HEK293 (cell line): ENCODE data around the gene TRDMT1.
A peak's percentile ranks its signal among the peaks of the same experiment; 100 is the strongest.

Experiments
- CTCF ChIA-PET: fragments of 350-600 bp; formaldehyde crosslinking; extraction: SDS; loops from one replicate; lab custom pipeline; 2021; ENCODE audit warnings: antibody characterized with exemption; lab: Yijun Ruan, JAX
- POLR2A ChIA-PET: fragments of 300-600 bp; formaldehyde crosslinking; extraction: SDS; loops from one replicate; lab custom pipeline; 2020; ENCODE audit warnings: antibody characterized with exemption, inconsistent platforms; lab: Yijun Ruan, JAX
- H3K27ac ChIP-seq: fragments of 200-500 bp; sonication (Bioruptor generic); 2 replicates; pipeline ENCODE4 v1.5.1; 2014; ENCODE audit warnings: low read depth, low read length, control low read depth, inconsistent platforms; ENCODE audit errors: extremely low read depth
- H3K36me3 ChIP-seq, 2 experiments: fragments of 200-500 bp in 1 of 2; sonication (Bioruptor generic) in 1 of 2; 1 replicate in 1 of 2; 2 replicates in 1 of 2; pipeline ENCODE4 v1.5.1; 2014 to 2017; ENCODE audit warnings: inconsistent platforms in 2 of 2, low read length in 2 of 2; ENCODE audit not compliant: control insufficient read depth in 2 of 2, insufficient read depth in 1 of 2
- H3K4me1 ChIP-seq: fragments of 200-500 bp; sonication (Bioruptor generic); 2 replicates; pipeline ENCODE4 v1.5.1; 2014; ENCODE audit warnings: mild to moderate bottlenecking, low read length, inconsistent platforms; ENCODE audit not compliant: control insufficient read depth, insufficient read depth
- H3K4me3 ChIP-seq: 2 replicates; pipeline ENCODE4 v1.5.1; 2011; ENCODE audit warnings: low read depth, mild to moderate bottlenecking, control low read depth, low read length, moderate library complexity
- H3K9me3 ChIP-seq: fragments of 200-500 bp; sonication (Bioruptor generic); 2 replicates; pipeline ENCODE4 v1.5.1; 2014; ENCODE audit warnings: low read depth, low read length, inconsistent platforms; ENCODE audit not compliant: control insufficient read depth, insufficient read depth
- EGR2 ChIP-seq: fragments of 450-650 bp; formaldehyde crosslinking; IDR thresholded peaks from 2 replicates; pipeline ENCODE4 v1.5.1; 2016; ENCODE audit warnings: low read depth, missing biosample characterization, missing genetic modification characterization
- GLI4 ChIP-seq: fragments of 450-650 bp; formaldehyde crosslinking; IDR thresholded peaks from 2 replicates; pipeline ENCODE4 v1.5.1; 2016; ENCODE audit warnings: missing biosample characterization, missing genetic modification characterization
- GLIS1 ChIP-seq: fragments of 450-650 bp; formaldehyde crosslinking; IDR thresholded peaks from 2 replicates; pipeline ENCODE4 v1.5.1; 2016; ENCODE audit warnings: missing biosample characterization, missing genetic modification characterization
- SETDB1 ChIP-seq: IDR thresholded peaks from one replicate; pipeline ENCODE4 v1.6.1; 2017; ENCODE audit warnings: mild to moderate bottlenecking, low read length, moderate library complexity, mixed read lengths; ENCODE audit not compliant: insufficient read length
- ZBTB8A ChIP-seq: fragments of 450-650 bp; formaldehyde crosslinking; IDR thresholded peaks from 2 replicates; pipeline ENCODE4 v1.5.1; 2016; ENCODE audit warnings: missing biosample characterization, missing genetic modification characterization
- ZIC2 ChIP-seq: fragments of 450-650 bp; formaldehyde crosslinking; IDR thresholded peaks from 2 replicates; pipeline ENCODE4 v1.5.1; 2016; ENCODE audit warnings: missing biosample characterization, missing genetic modification characterization
- ZNF121 ChIP-seq: fragments of 450-650 bp; formaldehyde crosslinking; IDR thresholded peaks from 2 replicates; pipeline ENCODE4 v1.5.1; 2016; ENCODE audit warnings: missing biosample characterization, missing genetic modification characterization
- ZNF146 ChIP-seq: fragments of 450-650 bp; formaldehyde crosslinking; IDR thresholded peaks from 2 replicates; pipeline ENCODE4 v1.5.1; 2016; ENCODE audit warnings: missing biosample characterization, missing genetic modification characterization
- ZNF175 ChIP-seq: fragments of 450-650 bp; formaldehyde crosslinking; IDR thresholded peaks from 2 replicates; pipeline ENCODE4 v1.5.1; 2016; ENCODE audit warnings: missing biosample characterization, missing genetic modification characterization
- ZNF19 ChIP-seq: fragments of 450-650 bp; formaldehyde crosslinking; IDR thresholded peaks from 2 replicates; pipeline ENCODE4; 2016; ENCODE audit warnings: missing biosample characterization, missing genetic modification characterization, low read depth
- ZNF214 ChIP-seq: fragments of 450-650 bp; formaldehyde crosslinking; IDR thresholded peaks from 2 replicates; pipeline ENCODE4 v1.5.1; 2017; ENCODE audit warnings: missing biosample characterization, mild to moderate bottlenecking, missing genetic modification characterization, borderline replicate concordance
- ZNF223 ChIP-seq: fragments of 450-650 bp; formaldehyde crosslinking; IDR thresholded peaks from 2 replicates; pipeline ENCODE4 v1.5.1; 2016; ENCODE audit warnings: missing biosample characterization, missing genetic modification characterization
- ZNF24 ChIP-seq: fragments of 450-650 bp; formaldehyde crosslinking; IDR thresholded peaks from 2 replicates; pipeline ENCODE4 v1.5.1; 2016; ENCODE audit warnings: missing biosample characterization, missing genetic modification characterization
- ZNF266 ChIP-seq: fragments of 450-650 bp; formaldehyde crosslinking; IDR thresholded peaks from 2 replicates; pipeline ENCODE4 v1.5.1; 2016; ENCODE audit warnings: missing biosample characterization, missing genetic modification characterization, low read depth
- ZNF324 ChIP-seq: fragments of 450-650 bp; formaldehyde crosslinking; IDR thresholded peaks from 2 replicates; pipeline ENCODE4 v1.5.1; 2016; ENCODE audit warnings: missing biosample characterization, missing genetic modification characterization
- ZNF391 ChIP-seq: fragments of 450-650 bp; formaldehyde crosslinking; IDR thresholded peaks from 2 replicates; pipeline ENCODE4 v1.5.1; 2016; ENCODE audit warnings: low read depth, missing biosample characterization, missing genetic modification characterization, borderline replicate concordance
- ZNF561 ChIP-seq: fragments of 450-650 bp; IDR thresholded peaks from 2 replicates; pipeline ENCODE4 v1.5.1; 2018; ENCODE audit warnings: missing biosample characterization, missing genetic modification characterization, borderline replicate concordance
- ZNF776 ChIP-seq: fragments of 450-650 bp; formaldehyde crosslinking; IDR thresholded peaks from 2 replicates; pipeline ENCODE4 v1.5.0; 2017; ENCODE audit warnings: missing biosample characterization, missing genetic modification characterization, borderline replicate concordance
- TF ChIP-seq, protein P1 (sequence below): fragments of 450-650 bp; formaldehyde crosslinking; IDR thresholded peaks from 2 replicates; pipeline ENCODE4 v1.5.1; 2016; ENCODE audit warnings: missing biosample characterization, missing genetic modification characterization, borderline replicate concordance
- TF ChIP-seq, protein P2 (sequence below): fragments of 450-650 bp; formaldehyde crosslinking; IDR thresholded peaks from 2 replicates; pipeline ENCODE4 v1.5.1; 2016; ENCODE audit warnings: missing biosample characterization, missing genetic modification characterization
- TF ChIP-seq, protein P3 (sequence below): fragments of 450-650 bp; formaldehyde crosslinking; IDR thresholded peaks from 2 replicates; pipeline ENCODE4 v1.5.1; 2016; ENCODE audit warnings: missing biosample characterization, missing genetic modification characterization

Gene TRDMT1

DNA sequence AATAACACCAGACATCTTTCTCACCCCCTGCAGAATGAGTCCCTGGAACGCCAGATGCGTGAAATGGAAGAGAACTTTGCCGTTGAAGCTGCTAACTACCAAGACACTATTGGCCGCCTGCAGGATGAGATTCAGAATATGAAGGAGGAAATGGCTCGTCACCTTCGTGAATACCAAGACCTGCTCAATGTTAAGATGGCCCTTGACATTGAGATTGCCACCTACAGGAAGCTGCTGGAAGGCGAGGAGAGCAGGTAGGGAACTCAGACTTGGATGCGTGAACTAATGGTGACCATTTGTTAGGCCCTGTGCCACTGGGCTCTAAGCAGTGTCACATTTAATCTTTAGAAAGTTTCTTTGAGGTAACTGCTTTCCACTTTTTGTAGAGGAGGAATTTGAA lies 33.7 kb upstream of the TRDMT1 start:
- Histone ChIP-seq H3K9me3 (no peaks in the 10 kb centered on the region), H3K36me3 (peaks cover 63 to 79% of the 10 kb centered on the region in 2 experiments), H3K4me1 (peaks cover 8% of the 10 kb centered on the region), H3K27ac (0 out of 2 replicates have a peak overlapping the region, but pooled peaks have one; percentile 25), H3K4me3 (no peak overlapping the region)
- CTCF ChIA-PET, result interaction anchor here (0.5 to 1.4 kb wide), 8 partner anchors 22 to 1715 kb away, joined by 3 to 5 read pairs (median 4); no protein-coding TSS in a partner anchor
- POLR2A ChIA-PET, result interaction anchor here (4.4 kb wide), 1 partner anchor 35 kb away, joined by 19 read pairs; the partner anchor contains the start of gene TRDMT1
- TF ChIP-seq ZNF776, result no peak
- TF ChIP-seq, protein P1, sequence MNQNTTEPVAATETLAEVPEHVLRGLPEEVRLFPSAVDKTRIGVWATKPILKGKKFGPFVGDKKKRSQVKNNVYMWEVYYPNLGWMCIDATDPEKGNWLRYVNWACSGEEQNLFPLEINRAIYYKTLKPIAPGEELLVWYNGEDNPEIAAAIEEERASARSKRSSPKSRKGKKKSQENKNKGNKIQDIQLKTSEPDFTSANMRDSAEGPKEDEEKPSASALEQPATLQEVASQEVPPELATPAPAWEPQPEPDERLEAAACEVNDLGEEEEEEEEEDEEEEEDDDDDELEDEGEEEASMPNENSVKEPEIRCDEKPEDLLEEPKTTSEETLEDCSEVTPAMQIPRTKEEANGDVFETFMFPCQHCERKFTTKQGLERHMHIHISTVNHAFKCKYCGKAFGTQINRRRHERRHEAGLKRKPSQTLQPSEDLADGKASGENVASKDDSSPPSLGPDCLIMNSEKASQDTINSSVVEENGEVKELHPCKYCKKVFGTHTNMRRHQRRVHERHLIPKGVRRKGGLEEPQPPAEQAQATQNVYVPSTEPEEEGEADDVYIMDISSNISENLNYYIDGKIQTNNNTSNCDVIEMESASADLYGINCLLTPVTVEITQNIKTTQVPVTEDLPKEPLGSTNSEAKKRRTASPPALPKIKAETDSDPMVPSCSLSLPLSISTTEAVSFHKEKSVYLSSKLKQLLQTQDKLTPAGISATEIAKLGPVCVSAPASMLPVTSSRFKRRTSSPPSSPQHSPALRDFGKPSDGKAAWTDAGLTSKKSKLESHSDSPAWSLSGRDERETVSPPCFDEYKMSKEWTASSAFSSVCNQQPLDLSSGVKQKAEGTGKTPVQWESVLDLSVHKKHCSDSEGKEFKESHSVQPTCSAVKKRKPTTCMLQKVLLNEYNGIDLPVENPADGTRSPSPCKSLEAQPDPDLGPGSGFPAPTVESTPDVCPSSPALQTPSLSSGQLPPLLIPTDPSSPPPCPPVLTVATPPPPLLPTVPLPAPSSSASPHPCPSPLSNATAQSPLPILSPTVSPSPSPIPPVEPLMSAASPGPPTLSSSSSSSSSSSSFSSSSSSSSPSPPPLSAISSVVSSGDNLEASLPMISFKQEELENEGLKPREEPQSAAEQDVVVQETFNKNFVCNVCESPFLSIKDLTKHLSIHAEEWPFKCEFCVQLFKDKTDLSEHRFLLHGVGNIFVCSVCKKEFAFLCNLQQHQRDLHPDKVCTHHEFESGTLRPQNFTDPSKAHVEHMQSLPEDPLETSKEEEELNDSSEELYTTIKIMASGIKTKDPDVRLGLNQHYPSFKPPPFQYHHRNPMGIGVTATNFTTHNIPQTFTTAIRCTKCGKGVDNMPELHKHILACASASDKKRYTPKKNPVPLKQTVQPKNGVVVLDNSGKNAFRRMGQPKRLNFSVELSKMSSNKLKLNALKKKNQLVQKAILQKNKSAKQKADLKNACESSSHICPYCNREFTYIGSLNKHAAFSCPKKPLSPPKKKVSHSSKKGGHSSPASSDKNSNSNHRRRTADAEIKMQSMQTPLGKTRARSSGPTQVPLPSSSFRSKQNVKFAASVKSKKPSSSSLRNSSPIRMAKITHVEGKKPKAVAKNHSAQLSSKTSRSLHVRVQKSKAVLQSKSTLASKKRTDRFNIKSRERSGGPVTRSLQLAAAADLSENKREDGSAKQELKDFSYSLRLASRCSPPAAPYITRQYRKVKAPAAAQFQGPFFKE (tag by site-specific recombination), result no peak
- TF ChIP-seq ZNF214 (tag by site-specific recombination), result no peak
- no peak for TF ChIP-seq ZNF19 (tag by site-specific recombination)
- no peak for TF ChIP-seq ZNF391 (tag by site-specific recombination)
- no peak for TF ChIP-seq ZNF24 (tag by site-specific recombination)
- TF ChIP-seq ZNF223, result no peak
- no peak for TF ChIP-seq ZNF324 (tag by site-specific recombination)
- TF ChIP-seq, protein P2, sequence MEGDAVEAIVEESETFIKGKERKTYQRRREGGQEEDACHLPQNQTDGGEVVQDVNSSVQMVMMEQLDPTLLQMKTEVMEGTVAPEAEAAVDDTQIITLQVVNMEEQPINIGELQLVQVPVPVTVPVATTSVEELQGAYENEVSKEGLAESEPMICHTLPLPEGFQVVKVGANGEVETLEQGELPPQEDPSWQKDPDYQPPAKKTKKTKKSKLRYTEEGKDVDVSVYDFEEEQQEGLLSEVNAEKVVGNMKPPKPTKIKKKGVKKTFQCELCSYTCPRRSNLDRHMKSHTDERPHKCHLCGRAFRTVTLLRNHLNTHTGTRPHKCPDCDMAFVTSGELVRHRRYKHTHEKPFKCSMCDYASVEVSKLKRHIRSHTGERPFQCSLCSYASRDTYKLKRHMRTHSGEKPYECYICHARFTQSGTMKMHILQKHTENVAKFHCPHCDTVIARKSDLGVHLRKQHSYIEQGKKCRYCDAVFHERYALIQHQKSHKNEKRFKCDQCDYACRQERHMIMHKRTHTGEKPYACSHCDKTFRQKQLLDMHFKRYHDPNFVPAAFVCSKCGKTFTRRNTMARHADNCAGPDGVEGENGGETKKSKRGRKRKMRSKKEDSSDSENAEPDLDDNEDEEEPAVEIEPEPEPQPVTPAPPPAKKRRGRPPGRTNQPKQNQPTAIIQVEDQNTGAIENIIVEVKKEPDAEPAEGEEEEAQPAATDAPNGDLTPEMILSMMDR (tag by site-specific recombination), result no peak
- no peak for TF ChIP-seq ZNF266 (tag by site-specific recombination)
- TF ChIP-seq ZNF146 (tag by site-specific recombination), result no peak
- TF ChIP-seq GLIS1 (tag by site-specific recombination), result no peak
- TF ChIP-seq ZNF175 (tag by site-specific recombination), result no peak

DNA sequence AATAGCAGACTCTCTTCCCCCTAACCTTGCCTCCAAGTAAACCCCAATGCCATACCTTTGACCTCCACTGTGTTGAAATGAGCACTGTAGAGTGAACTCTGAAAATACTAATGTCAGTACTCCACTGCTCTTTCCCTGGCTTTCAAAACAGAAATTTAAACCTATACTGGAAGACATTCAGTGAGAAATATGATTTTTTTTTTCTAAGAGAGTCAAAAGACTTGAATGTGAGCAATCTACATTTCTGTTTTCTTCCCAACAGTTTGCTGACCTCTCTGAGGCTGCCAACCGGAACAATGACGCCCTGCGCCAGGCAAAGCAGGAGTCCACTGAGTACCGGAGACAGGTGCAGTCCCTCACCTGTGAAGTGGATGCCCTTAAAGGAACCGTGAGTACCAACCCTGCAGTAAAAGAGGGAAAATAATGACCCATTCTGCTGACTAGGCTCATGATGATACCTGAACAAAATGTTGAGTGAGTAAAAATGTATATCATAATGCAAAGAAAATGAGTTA lies 33.0 kb upstream of the TRDMT1 start:
- Histone ChIP-seq H3K36me3 (peaks cover 63 to 86% of the 10 kb centered on the region in 2 experiments), H3K9me3 (no peaks in the 10 kb centered on the region), H3K4me3 (no peak overlapping the region), H3K4me1 (peaks cover 8% of the 10 kb centered on the region), H3K27ac (0 out of 2 replicates have a peak overlapping the region, but pooled peaks have one; percentile 25)
- ChIA-PET CTCF (interaction anchor here (0.5 to 1.4 kb wide), 6 partner anchors 22 to 1715 kb away, joined by 3 to 5 read pairs (median 4); no protein-coding TSS in a partner anchor), POLR2A (interaction anchor here (4.4 kb wide), 1 partner anchor 34 kb away, joined by 19 read pairs; the partner anchor contains the start of gene TRDMT1)
- no peak for TF ChIP-seq EGR2
- TF ChIP-seq GLI4 (tag by site-specific recombination), result no peak
- TF ChIP-seq, protein P3, sequence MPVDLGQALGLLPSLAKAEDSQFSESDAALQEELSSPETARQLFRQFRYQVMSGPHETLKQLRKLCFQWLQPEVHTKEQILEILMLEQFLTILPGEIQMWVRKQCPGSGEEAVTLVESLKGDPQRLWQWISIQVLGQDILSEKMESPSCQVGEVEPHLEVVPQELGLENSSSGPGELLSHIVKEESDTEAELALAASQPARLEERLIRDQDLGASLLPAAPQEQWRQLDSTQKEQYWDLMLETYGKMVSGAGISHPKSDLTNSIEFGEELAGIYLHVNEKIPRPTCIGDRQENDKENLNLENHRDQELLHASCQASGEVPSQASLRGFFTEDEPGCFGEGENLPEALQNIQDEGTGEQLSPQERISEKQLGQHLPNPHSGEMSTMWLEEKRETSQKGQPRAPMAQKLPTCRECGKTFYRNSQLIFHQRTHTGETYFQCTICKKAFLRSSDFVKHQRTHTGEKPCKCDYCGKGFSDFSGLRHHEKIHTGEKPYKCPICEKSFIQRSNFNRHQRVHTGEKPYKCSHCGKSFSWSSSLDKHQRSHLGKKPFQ (tag by site-specific recombination), result no peak
- TF ChIP-seq ZNF561 (tag by site-specific recombination), result no peak
- no peak for TF ChIP-seq ZBTB8A (tag by site-specific recombination)
- no peak for TF ChIP-seq ZIC2 (tag by site-specific recombination)
- no peak for TF ChIP-seq SETDB1
- no peak for TF ChIP-seq ZNF121
